Left lung (tissue), 10 donors: ENCODE measurements around the gene TUBB1. TPM values are rescaled to one million over a fixed set of nuclear protein-coding genes. Genes with fewer than 3 reads are reported as not detected.

ENCODE experiments used
- ATAC-seq: fragments of 200-7000 bp; cut with Tn5 transposase; one replicate; pipeline ENCODE4 v1.9.1; 2020; ENCODE audit warnings: moderate library complexity
- DNase-seq, 4 donors: peaks; one replicate each; pipeline ENCODE4 v3.0.0-alpha.2; 2013 to 2020
- H3K27ac ChIP-seq, 2 donors: fragments of 200-600 bp; sonication (generic) in 1 of 2; one replicate each; pipeline versions ENCODE4 v1.5.0 to v1.8.0; 2020 to 2021
- H3K27me3 ChIP-seq, 2 donors: fragments of 200-600 bp; sonication (generic) in 1 of 2; one replicate each; pipeline versions ENCODE4 v1.5.0 to v1.8.0; 2020 to 2021
- H3K36me3 ChIP-seq, 2 donors: fragments of 200-600 bp; sonication (generic) in 1 of 2; one replicate each; pipeline versions ENCODE4 v1.5.0 to v1.8.0; 2020 to 2021
- H3K4me1 ChIP-seq, 2 donors: fragments of 200-600 bp; one replicate each; pipeline ENCODE4 v1.8.0; 2021
- H3K4me3 ChIP-seq, 2 donors: fragments of 200-600 bp; sonication (generic) in 1 of 2; one replicate each; pipeline versions ENCODE4 v1.5.0 to v1.8.0; 2020 to 2021; ENCODE audit warnings: mild to moderate bottlenecking in 1 of 2
- H3K9me3 ChIP-seq, 2 donors: fragments of 200-600 bp; sonication (generic) in 1 of 2; one replicate each; pipeline versions ENCODE4 v1.5.0 to v1.8.0; 2020 to 2021
- intact Hi-C, 2 donors: fragments of 100-400 bp; cut with DNase I; formaldehyde crosslinking; loops; one replicate each; pipeline versions ENCODE4 v1.11.2 to v1.14.2; 2022
- polyA plus RNA-seq, 6 donors: library from polyadenylated mRNA; unstranded; fragments of 120-200 nt; gene quantifications; one replicate each; pipeline ENCODE4 v1.2.1, GENCODE V29; 2013; ENCODE audit not compliant: insufficient read length in 6 of 6
- total RNA-seq, 2 donors: library from RNA; stranded (reverse); fragmentation: NEBNext Ultra II Directional; extraction: Animal tissue kit (Norgen Biotek cat#: 25700); gene quantifications; one replicate each; pipeline ENCODE4 v1.2.1, GENCODE V29; 2021
- TF ChIP-seq, protein P1 (sequence below), 2 donors: fragments of 200-600 bp; sonication (generic) in 1 of 2; IDR thresholded peaks; one replicate each; pipeline versions ENCODE4 v1.5.0 to v1.8.0; 2021; ENCODE audit warnings: antibody characterized with exemption in 2 of 2
- donor health status: DM: no; HTN: yes; CAD: no.
- donor health status: DM: no; HTN: no; CAD: no.

TUBB1 gene
- total and polyA plus RNA-seq, 8 donors: 2.0 to 5.7 (median 4.3) TPM

DNA sequence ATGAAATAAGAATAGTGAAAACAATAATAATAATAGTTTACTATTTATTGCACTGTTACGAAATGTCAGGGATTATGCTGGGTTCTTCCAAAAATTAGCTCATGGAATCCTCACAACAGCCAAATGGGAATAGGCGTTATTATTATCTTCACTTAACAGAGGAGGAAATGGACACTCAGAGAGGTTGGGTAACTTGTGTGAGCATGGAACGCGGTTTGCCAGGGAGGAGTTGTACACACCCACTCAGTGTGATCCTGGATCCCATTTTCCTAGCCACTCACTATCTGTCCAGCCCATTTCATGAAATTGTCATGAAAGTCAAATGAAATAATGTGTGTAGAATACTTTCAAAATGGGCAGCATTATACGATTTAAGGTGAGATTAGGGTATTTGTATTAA, 33.6 kb upstream of the TUBB1 start:
- no peaks in the 10 kb centered on the region for H3K9me3 ChIP-seq
- DNase-seq: no peak
- no peaks in the 10 kb centered on the region for H3K27me3 ChIP-seq
- TF ChIP-seq, protein P1, sequence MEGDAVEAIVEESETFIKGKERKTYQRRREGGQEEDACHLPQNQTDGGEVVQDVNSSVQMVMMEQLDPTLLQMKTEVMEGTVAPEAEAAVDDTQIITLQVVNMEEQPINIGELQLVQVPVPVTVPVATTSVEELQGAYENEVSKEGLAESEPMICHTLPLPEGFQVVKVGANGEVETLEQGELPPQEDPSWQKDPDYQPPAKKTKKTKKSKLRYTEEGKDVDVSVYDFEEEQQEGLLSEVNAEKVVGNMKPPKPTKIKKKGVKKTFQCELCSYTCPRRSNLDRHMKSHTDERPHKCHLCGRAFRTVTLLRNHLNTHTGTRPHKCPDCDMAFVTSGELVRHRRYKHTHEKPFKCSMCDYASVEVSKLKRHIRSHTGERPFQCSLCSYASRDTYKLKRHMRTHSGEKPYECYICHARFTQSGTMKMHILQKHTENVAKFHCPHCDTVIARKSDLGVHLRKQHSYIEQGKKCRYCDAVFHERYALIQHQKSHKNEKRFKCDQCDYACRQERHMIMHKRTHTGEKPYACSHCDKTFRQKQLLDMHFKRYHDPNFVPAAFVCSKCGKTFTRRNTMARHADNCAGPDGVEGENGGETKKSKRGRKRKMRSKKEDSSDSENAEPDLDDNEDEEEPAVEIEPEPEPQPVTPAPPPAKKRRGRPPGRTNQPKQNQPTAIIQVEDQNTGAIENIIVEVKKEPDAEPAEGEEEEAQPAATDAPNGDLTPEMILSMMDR (IDR thresholded peaks at IDR 0.05): no peak
- no peak for ATAC-seq
- intact Hi-C loops: no loop called here
- H3K4me3 ChIP-seq: no peak overlapping the region
- no peak overlapping the region for H3K27ac ChIP-seq
- peaks cover 0 to 41% of the 10 kb centered on the region in 2 donors for H3K4me1 ChIP-seq
- H3K36me3 ChIP-seq: peaks cover 0 to 49% of the 10 kb centered on the region in 2 donors

GRCh38 chr20:58986286-58986967, 32.8 kb upstream of the TUBB1 start:
- intact Hi-C loops: no loop called here
- H3K27ac ChIP-seq: no peak overlapping the region
- no peak overlapping the region for H3K4me3 ChIP-seq
- no peaks in the 10 kb centered on the region for H3K27me3 ChIP-seq
- H3K4me1 ChIP-seq: peaks cover 0 to 39% of the 10 kb centered on the region in 2 donors
- H3K9me3 ChIP-seq: no peaks in the 10 kb centered on the region
- DNase-seq (no peak), ATAC-seq (no peak)
- peaks cover 0 to 57% of the 10 kb centered on the region in 2 donors for H3K36me3 ChIP-seq
- TF ChIP-seq, protein P1 (IDR thresholded peaks at IDR 0.05): no peak

DNA sequence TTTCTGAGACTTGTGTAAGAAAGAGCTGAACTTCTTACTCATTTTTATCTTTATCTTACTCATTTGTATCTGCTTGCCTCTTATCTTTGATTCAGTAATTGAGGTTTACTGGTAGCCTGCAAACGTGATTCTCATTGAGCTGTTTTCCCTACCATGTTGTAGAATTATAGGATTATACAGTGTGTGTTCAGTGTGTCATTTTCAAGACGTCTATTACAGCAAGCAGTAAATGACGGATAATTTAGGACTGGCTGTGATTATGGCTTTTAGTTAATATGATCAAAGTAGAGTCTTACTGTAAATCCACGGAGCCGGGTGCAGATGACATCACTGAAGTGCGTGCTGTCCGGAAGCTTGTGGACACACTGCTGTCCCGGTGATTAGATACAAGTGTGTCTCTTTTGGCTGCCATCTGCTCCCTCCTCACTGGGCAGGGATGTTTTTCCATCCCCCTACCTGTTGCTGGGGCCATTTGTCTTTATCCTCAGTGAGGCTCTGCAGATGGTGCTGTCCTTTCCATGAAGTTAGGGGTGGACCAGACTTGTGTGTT, 32.2 kb upstream of the TUBB1 start:
- peaks cover 0 to 34% of the 10 kb centered on the region in 2 donors for H3K4me1 ChIP-seq
- TF ChIP-seq, protein P1 (IDR thresholded peaks at IDR 0.05): no peak
- H3K4me3 ChIP-seq: no peak overlapping the region
- no peaks in the 10 kb centered on the region for H3K27me3 ChIP-seq
- no peak for DNase-seq
- intact Hi-C loops: no loop called here
- no peaks in the 10 kb centered on the region for H3K9me3 ChIP-seq
- ATAC-seq: no peak
- H3K27ac ChIP-seq: no peak overlapping the region
- H3K36me3 ChIP-seq: peaks cover 0 to 63% of the 10 kb centered on the region in 2 donors

- no peak overlapping the region for H3K4me3 ChIP-seq
- H3K4me1 ChIP-seq: peaks cover 0 to 25% of the 10 kb centered on the region in 2 donors
- H3K27ac ChIP-seq: no peak overlapping the region
- intact Hi-C loops: no loop called here
- ATAC-seq (no peak), DNase-seq (no peak)
- TF ChIP-seq, protein P1 (IDR thresholded peaks at IDR 0.05): no peak
- H3K36me3 ChIP-seq: peaks cover 0 to 72% of the 10 kb centered on the region in 2 donors
- H3K27me3 ChIP-seq: no peaks in the 10 kb centered on the region
- no peaks in the 10 kb centered on the region for H3K9me3 ChIP-seq
These were observed 31.3 kb upstream of the TUBB1 start for GRCh38 chr20:58987790-58988564.

- DNase-seq (no peak), ATAC-seq (no peak)
- intact Hi-C loops: no loop called here
- Histone ChIP-seq H3K4me1 (peaks cover 0 to 20% of the 10 kb centered on the region in 2 donors), H3K9me3 (no peaks in the 10 kb centered on the region), H3K36me3 (peaks cover 0 to 78% of the 10 kb centered on the region in 2 donors), H3K27me3 (no peaks in the 10 kb centered on the region), H3K27ac (no peak overlapping the region), H3K4me3 (no peak overlapping the region)
- TF ChIP-seq, protein P1 (IDR thresholded peaks at IDR 0.05): no peak
These were observed 30.7 kb upstream of the TUBB1 start for GRCh38 chr20:58988565-58988882.
